ENCODE data around the gene UBL4A. TPM values are rescaled to one million over a fixed set of nuclear protein-coding genes. Genes with fewer than 3 reads are reported as not detected.
A peak's percentile ranks its signal among the peaks of the same experiment; 100 is the strongest.

Gene UBL4A
- total and polyA plus RNA-seq, 9 of the 15 experiments (the other 6 are each of a cell fraction or from before 2014, with no cell fraction given) = 15.2 to 140 (median 100) TPM

DNA sequence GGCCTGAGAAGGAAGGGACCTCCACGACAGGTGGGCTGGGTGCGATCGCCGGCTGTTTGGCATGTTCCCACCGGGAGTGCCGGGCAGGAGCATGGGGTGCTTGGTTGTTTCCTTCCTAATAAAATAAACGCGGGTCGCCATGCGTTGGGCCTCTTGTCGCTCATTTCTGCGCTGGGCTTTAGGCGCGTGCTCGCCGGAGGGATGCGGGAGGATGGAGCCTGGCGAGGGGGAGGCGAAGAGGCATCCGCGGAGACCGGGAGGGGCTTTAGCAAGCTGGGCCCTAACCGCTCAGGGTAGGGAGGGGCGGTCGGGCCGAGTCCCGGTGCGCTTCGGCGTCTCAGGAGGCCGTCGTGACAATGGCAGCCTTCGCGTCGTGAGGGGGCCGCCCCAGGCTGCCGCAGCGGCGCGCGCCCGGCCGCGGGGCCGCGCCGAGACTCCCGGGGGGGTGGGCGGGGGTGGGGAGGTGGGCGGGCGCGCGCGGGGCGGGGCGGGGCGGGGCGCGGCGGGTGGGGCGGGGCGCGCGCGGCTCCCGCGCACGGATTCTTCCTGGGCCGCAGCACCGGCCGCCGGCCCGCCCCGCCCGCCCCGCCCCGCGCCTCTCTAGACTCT lies 49.9 kb downstream of the UBL4A start (continued):
- 0 out of 4 replicates have a peak, but pooled peaks of 1 of the 2 experiments have one; percentile 11 for TF ChIP-seq RCOR1 (IDR thresholded peaks at IDR 0.05; ENCODE audit: borderline replicate concordance in 1 of 2, low read depth in 2 of 2, low read length in 2 of 2)
- TF ChIP-seq, protein P1, sequence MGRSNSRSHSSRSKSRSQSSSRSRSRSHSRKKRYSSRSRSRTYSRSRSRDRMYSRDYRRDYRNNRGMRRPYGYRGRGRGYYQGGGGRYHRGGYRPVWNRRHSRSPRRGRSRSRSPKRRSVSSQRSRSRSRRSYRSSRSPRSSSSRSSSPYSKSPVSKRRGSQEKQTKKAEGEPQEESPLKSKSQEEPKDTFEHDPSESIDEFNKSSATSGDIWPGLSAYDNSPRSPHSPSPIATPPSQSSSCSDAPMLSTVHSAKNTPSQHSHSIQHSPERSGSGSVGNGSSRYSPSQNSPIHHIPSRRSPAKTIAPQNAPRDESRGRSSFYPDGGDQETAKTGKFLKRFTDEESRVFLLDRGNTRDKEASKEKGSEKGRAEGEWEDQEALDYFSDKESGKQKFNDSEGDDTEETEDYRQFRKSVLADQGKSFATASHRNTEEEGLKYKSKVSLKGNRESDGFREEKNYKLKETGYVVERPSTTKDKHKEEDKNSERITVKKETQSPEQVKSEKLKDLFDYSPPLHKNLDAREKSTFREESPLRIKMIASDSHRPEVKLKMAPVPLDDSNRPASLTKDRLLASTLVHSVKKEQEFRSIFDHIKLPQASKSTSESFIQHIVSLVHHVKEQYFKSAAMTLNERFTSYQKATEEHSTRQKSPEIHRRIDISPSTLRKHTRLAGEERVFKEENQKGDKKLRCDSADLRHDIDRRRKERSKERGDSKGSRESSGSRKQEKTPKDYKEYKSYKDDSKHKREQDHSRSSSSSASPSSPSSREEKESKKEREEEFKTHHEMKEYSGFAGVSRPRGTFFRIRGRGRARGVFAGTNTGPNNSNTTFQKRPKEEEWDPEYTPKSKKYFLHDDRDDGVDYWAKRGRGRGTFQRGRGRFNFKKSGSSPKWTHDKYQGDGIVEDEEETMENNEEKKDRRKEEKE (IDR thresholded peaks at IDR 0.05; ENCODE audit: borderline replicate concordance in 1 of 2, control insufficient read depth in 1 of 2, low read depth in 2 of 2, low read length in 1 of 2) = no peak
- no peak for TF ChIP-seq RBM15 (IDR thresholded peaks at IDR 0.05; ENCODE audit: insufficient read depth, low read length)
- no peak for TF ChIP-seq ZNF316 (IDR thresholded peaks at IDR 0.05)

DNA sequence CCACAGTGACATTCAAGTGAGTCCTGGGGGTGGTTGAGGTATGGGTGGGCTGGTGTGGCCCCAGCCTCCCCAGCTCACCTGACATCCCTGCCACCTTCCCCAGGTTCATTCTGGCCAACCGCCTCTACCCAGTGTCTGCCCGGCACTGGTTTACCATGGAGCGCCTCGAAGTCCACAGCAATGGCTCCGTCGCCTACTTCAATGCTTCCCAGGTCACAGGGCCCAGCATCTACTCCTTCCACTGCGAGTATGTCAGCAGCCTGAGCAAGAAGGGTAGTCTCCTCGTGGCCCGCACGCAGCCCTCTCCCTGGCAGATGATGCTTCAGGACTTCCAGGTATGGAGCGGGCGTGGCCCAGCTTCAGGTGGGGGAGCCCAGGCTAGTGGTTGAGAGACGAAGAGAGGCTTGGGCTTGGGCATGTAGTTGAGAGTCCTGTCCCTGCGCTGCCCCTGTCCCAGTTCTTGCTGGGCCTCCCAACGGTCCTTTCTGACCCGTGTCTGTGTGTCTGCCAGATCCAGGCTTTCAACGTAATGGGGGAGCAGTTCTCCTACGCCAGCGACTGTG lies 51.2 kb downstream of the UBL4A start:
- Histone ChIP-seq H3K9ac (ENCODE audit: insufficient read depth in 1 of 2, low read depth in 2 of 2, low read length in 2 of 2) (no peak overlapping the region; a peak in 1 of 4 replicates), H3K9me1 (ENCODE audit: control insufficient read depth, insufficient read depth, low read length) (peaks cover 3% of the 10 kb centered on the region), H3K9me3 (replicated peaks; ENCODE audit: control insufficient read depth, insufficient read depth, low read depth, low read length) (no peaks in the 10 kb centered on the region), H3K27ac (ENCODE audit: extremely low read depth, low read depth, low read length) (no peak overlapping the region), H3K79me2 (ENCODE audit: control insufficient read depth, insufficient read depth, low read length) (peaks cover 33% of the 10 kb centered on the region), H3K27me3 (ENCODE audit: control insufficient read depth in 2 of 2, insufficient read depth in 2 of 2, low read length in 2 of 2) (no peaks in the 10 kb centered on the region), H3K4me3 (no peak overlapping the region), H3K4me2 (ENCODE audit: insufficient read depth, low read length) (no peak overlapping the region), H4K20me1 (replicated peaks; ENCODE audit: control insufficient read depth, insufficient read depth, low read length) (peaks cover 5% of the 10 kb centered on the region; the same call in 1 of the 2 replicates), H2AFZ (ENCODE audit: low read depth, low read length) (no peak overlapping the region), H3K36me3 (ENCODE audit: control insufficient read depth, insufficient read depth, low read length) (peaks cover 73% of the 10 kb centered on the region; the same call in 2 of the 3 replicates), H3K4me1 (replicated peaks in 1 of 2; ENCODE audit: control insufficient read depth in 2 of 2, insufficient read depth in 2 of 2, low read length in 2 of 2) (peaks cover 16 to 55% of the 10 kb centered on the region in 2 experiments; a peak in 4 of 5 replicates)
- no peak for FAIRE-seq
- ATAC-seq = no peak
- ChIA-PET POLR2A (interaction anchor here (0.5 to 0.6 kb wide), 2 partner anchors 49 to 1243 kb away, joined by 3 to 5 read pairs; no protein-coding TSS in a partner anchor), CTCF (ENCODE audit: low intra/inter-chr PET ratio) (no interaction called here)
- DNase-seq (ENCODE audit: extremely low read depth in 1 of 4, low spot score in 3 of 4) = no peak
- intact Hi-C loops (cut with micrococcal nuclease) = no loop called here
- no TSS peak for BruUV-seq (replicated peaks)
- in situ Hi-C loops (cut with MboI) = no loop called here
- WGBS (ENCODE audit: insufficient coverage, low coverage, missing lambda C conversion rate) = 94% methylated on average over 12 of the region's 19 CpGs
- TF ChIP-seq SIRT6 (IDR thresholded peaks at IDR 0.05; ENCODE audit: low read depth, low read length) (no peak), RBFOX2 (IDR thresholded peaks at IDR 0.05; ENCODE audit: low read depth, low read length) (peak; percentile 33; the same call in 1 of the 2 replicates), EWSR1 (IDR thresholded peaks at IDR 0.05; ENCODE audit: borderline replicate concordance, low read depth, partially characterized antibody) (no peak)
- TF ChIP-seq, protein P2, sequence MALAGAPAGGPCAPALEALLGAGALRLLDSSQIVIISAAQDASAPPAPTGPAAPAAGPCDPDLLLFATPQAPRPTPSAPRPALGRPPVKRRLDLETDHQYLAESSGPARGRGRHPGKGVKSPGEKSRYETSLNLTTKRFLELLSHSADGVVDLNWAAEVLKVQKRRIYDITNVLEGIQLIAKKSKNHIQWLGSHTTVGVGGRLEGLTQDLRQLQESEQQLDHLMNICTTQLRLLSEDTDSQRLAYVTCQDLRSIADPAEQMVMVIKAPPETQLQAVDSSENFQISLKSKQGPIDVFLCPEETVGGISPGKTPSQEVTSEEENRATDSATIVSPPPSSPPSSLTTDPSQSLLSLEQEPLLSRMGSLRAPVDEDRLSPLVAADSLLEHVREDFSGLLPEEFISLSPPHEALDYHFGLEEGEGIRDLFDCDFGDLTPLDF (CRISPR knock-in tag; IDR thresholded peaks at IDR 0.05) = no peak
- TF ChIP-seq, protein P3, sequence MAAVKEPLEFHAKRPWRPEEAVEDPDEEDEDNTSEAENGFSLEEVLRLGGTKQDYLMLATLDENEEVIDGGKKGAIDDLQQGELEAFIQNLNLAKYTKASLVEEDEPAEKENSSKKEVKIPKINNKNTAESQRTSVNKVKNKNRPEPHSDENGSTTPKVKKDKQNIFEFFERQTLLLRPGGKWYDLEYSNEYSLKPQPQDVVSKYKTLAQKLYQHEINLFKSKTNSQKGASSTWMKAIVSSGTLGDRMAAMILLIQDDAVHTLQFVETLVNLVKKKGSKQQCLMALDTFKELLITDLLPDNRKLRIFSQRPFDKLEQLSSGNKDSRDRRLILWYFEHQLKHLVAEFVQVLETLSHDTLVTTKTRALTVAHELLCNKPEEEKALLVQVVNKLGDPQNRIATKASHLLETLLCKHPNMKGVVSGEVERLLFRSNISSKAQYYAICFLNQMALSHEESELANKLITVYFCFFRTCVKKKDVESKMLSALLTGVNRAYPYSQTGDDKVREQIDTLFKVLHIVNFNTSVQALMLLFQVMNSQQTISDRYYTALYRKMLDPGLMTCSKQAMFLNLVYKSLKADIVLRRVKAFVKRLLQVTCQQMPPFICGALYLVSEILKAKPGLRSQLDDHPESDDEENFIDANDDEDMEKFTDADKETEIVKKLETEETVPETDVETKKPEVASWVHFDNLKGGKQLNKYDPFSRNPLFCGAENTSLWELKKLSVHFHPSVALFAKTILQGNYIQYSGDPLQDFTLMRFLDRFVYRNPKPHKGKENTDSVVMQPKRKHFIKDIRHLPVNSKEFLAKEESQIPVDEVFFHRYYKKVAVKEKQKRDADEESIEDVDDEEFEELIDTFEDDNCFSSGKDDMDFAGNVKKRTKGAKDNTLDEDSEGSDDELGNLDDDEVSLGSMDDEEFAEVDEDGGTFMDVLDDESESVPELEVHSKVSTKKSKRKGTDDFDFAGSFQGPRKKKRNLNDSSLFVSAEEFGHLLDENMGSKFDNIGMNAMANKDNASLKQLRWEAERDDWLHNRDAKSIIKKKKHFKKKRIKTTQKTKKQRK (IDR thresholded peaks at IDR 0.05; ENCODE audit: borderline replicate concordance, low read depth, low read length) = no peak
